GM12892 (cell line): ENCODE measurements around the gene ZG16.

ENCODE experiments used
- POLR2A ChIP-seq: IDR thresholded peaks from 2 replicates; pipeline ENCODE4 v1.6.1; 2011; ENCODE audit warnings: low read depth, low read length, control low read depth
- TAF1 ChIP-seq: IDR thresholded peaks from 2 replicates; pipeline ENCODE4 v1.6.1; 2011; ENCODE audit warnings: low read depth, mild to moderate bottlenecking, control low read depth, low read length, borderline replicate concordance

GRCh38 chr16:29790949-29791844 is 13.1 kb downstream of the ZG16 start:
- TF ChIP-seq POLR2A, result no peak
- no peak for TF ChIP-seq TAF1
